ENCODE measurements around the gene CGB7.
"Not testable (repeated sequence)": the region's sequence is repeated elsewhere in the genome, so short reads cannot be mapped to it uniquely, and the experiment has no call there.

CGB7 gene

GRCh38 chr19:49059053-49059452 is 1.5 kb upstream of the CGB7 start:
- Histone ChIP-seq H3K27ac (no peak overlapping the region), H3K4me2 (no peak overlapping the region), H3K36me3 (ENCODE audit: insufficient read depth) (no peaks in the 10 kb centered on the region), H3K4me3 (IDR thresholded peaks at IDR 0.05; ENCODE audit: insufficient read depth, low read depth, low read length) (no peak overlapping the region), H2AFZ (ENCODE audit: low read depth) (no peak overlapping the region), H3K9ac (no peak overlapping the region), H3K4me1 (ENCODE audit: low read depth, poor library complexity, severe bottlenecking) (peaks cover 8% of the 10 kb centered on the region), H4K20me1 (ENCODE audit: insufficient read depth) (no peaks in the 10 kb centered on the region), H3K27me3 (ENCODE audit: insufficient read depth, low read depth) (peaks cover 87% of the 10 kb centered on the region), H3K79me2 (ENCODE audit: insufficient read depth, low read depth) (no peaks in the 10 kb centered on the region)
- TF ChIP-seq, protein P1, sequence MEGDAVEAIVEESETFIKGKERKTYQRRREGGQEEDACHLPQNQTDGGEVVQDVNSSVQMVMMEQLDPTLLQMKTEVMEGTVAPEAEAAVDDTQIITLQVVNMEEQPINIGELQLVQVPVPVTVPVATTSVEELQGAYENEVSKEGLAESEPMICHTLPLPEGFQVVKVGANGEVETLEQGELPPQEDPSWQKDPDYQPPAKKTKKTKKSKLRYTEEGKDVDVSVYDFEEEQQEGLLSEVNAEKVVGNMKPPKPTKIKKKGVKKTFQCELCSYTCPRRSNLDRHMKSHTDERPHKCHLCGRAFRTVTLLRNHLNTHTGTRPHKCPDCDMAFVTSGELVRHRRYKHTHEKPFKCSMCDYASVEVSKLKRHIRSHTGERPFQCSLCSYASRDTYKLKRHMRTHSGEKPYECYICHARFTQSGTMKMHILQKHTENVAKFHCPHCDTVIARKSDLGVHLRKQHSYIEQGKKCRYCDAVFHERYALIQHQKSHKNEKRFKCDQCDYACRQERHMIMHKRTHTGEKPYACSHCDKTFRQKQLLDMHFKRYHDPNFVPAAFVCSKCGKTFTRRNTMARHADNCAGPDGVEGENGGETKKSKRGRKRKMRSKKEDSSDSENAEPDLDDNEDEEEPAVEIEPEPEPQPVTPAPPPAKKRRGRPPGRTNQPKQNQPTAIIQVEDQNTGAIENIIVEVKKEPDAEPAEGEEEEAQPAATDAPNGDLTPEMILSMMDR (conservative IDR thresholded peaks at IDR 0.05; ENCODE audit: low read depth, low read length): no peak

DNA sequence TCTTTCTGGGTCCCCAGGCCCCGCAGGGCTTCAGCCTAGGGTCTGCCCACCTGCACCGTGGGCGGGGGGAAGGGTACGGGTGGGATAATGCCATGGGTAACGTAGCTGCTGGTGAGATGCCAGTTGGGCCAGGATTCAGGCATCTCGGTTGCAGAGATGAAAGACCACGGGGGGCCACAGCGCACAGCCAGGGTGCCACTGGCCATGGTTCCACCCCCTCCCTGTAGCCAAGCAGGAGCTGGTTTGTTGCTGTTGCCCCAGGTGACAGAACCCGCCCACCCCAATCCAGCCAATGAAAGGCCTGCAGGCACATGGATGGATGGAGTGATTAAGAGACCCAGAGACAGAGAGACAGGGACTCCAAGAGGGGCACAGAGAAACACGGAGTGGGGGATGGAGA is 1.0 kb upstream of the CGB7 start:
- Histone ChIP-seq H3K27me3 (ENCODE audit: insufficient read depth, low read depth) (peaks cover 87% of the 10 kb centered on the region), H3K79me2 (ENCODE audit: insufficient read depth, low read depth) (no peaks in the 10 kb centered on the region), H3K4me3 (IDR thresholded peaks at IDR 0.05; ENCODE audit: insufficient read depth, low read depth, low read length) (no peak overlapping the region), H3K36me3 (ENCODE audit: insufficient read depth) (no peaks in the 10 kb centered on the region), H3K27ac (no peak overlapping the region), H4K20me1 (ENCODE audit: insufficient read depth) (no peaks in the 10 kb centered on the region), H3K9ac (no peak overlapping the region), H2AFZ (ENCODE audit: low read depth) (no peak overlapping the region), H3K4me2 (no peak overlapping the region), H3K4me1 (ENCODE audit: low read depth, poor library complexity, severe bottlenecking) (peaks cover 8% of the 10 kb centered on the region)
- TF ChIP-seq, protein P1 (conservative IDR thresholded peaks at IDR 0.05; ENCODE audit: low read depth, low read length): no peak

GRCh38 chr19:49056902-49057596 is 500 bp downstream of the CGB7 start:
- not testable (repeated sequence) for H3K27ac ChIP-seq; H2AFZ ChIP-seq (ENCODE audit: low read depth)
- peak overlapping the region; percentile 98; the same call in 1 of the 2 replicates for H3K4me2 ChIP-seq

GRCh38 chr19:49056101-49056901 is 1.2 kb downstream of the CGB7 start:
- peak overlapping the region; percentile 98 for H2AFZ ChIP-seq (ENCODE audit: low read depth)
- H3K36me3 ChIP-seq (ENCODE audit: insufficient read depth): no peaks in the 10 kb centered on the region
- H3K27ac ChIP-seq: no peak overlapping the region
- peaks cover 84% of the 10 kb centered on the region for H3K27me3 ChIP-seq (ENCODE audit: insufficient read depth, low read depth)
- H4K20me1 ChIP-seq (ENCODE audit: insufficient read depth): no peaks in the 10 kb centered on the region
- TF ChIP-seq, protein P1 (conservative IDR thresholded peaks at IDR 0.05; ENCODE audit: low read depth, low read length): peak; percentile 41; the same call in 1 of the 2 replicates
- H3K79me2 ChIP-seq (ENCODE audit: insufficient read depth, low read depth): no peaks in the 10 kb centered on the region
- peak overlapping the region; percentile 98 for H3K4me2 ChIP-seq
- H3K4me1 ChIP-seq (ENCODE audit: low read depth, poor library complexity, severe bottlenecking): peaks cover 8% of the 10 kb centered on the region
- H3K9ac ChIP-seq: no peak overlapping the region
- no peak overlapping the region for H3K4me3 ChIP-seq (IDR thresholded peaks at IDR 0.05; ENCODE audit: insufficient read depth, low read depth, low read length)

More at GRCh38 chr19:49056902-49057596, 500 bp downstream of the CGB7 start:
- H3K4me1 ChIP-seq (ENCODE audit: low read depth, poor library complexity, severe bottlenecking); H3K9ac ChIP-seq; H3K4me3 ChIP-seq (IDR thresholded peaks at IDR 0.05; ENCODE audit: insufficient read depth, low read depth, low read length); H3K36me3 ChIP-seq (ENCODE audit: insufficient read depth); H4K20me1 ChIP-seq (ENCODE audit: insufficient read depth); H3K79me2 ChIP-seq (ENCODE audit: insufficient read depth, low read depth): not testable (repeated sequence)
- H3K27me3 ChIP-seq (ENCODE audit: insufficient read depth, low read depth): peaks cover 84% of the 10 kb centered on the region

- H3K9ac ChIP-seq; H3K4me3 ChIP-seq (IDR thresholded peaks at IDR 0.05; ENCODE audit: insufficient read depth, low read depth, low read length); H3K4me1 ChIP-seq (ENCODE audit: low read depth, poor library complexity, severe bottlenecking); H2AFZ ChIP-seq (ENCODE audit: low read depth); H3K4me2 ChIP-seq; H3K79me2 ChIP-seq (ENCODE audit: insufficient read depth, low read depth); H4K20me1 ChIP-seq (ENCODE audit: insufficient read depth); H3K36me3 ChIP-seq (ENCODE audit: insufficient read depth); H3K27ac ChIP-seq: not testable (repeated sequence)
- peaks cover 52% of the 10 kb centered on the region for H3K27me3 ChIP-seq (ENCODE audit: insufficient read depth, low read depth)
Observed at GRCh38 chr19:49050376-49051033, 7.0 kb downstream of the CGB7 start.

- not testable (repeated sequence) for H3K4me3 ChIP-seq (IDR thresholded peaks at IDR 0.05; ENCODE audit: insufficient read depth, low read depth, low read length); H3K79me2 ChIP-seq (ENCODE audit: insufficient read depth, low read depth); H3K9ac ChIP-seq; H4K20me1 ChIP-seq (ENCODE audit: insufficient read depth); H3K4me1 ChIP-seq (ENCODE audit: low read depth, poor library complexity, severe bottlenecking); H2AFZ ChIP-seq (ENCODE audit: low read depth); H3K4me2 ChIP-seq; H3K36me3 ChIP-seq (ENCODE audit: insufficient read depth); H3K27ac ChIP-seq
- H3K27me3 ChIP-seq (ENCODE audit: insufficient read depth, low read depth): peaks cover 49% of the 10 kb centered on the region; the same call in 1 of the 2 replicates
Observed at GRCh38 chr19:49049834-49050233, 7.7 kb downstream of the CGB7 start.

GRCh38 chr19:49049011-49049410 is 8.5 kb downstream of the CGB7 start, which contains the start of gene CGB8:
CGB8 (minus strand) TSS chr19:49049111; CDS start chr19:49048739, 372 bp downstream.
- peaks cover 47% of the 10 kb centered on the region; the same call in 1 of the 2 replicates for H3K27me3 ChIP-seq (ENCODE audit: insufficient read depth, low read depth)
- H4K20me1 ChIP-seq (ENCODE audit: insufficient read depth): not testable (repeated sequence)

More at GRCh38 chr19:49049011-49049410, 8.5 kb downstream of the CGB7 start, which contains the start of gene CGB8:
- H3K4me2 ChIP-seq; H3K4me3 ChIP-seq (IDR thresholded peaks at IDR 0.05; ENCODE audit: insufficient read depth, low read depth, low read length); H3K79me2 ChIP-seq (ENCODE audit: insufficient read depth, low read depth); H3K9ac ChIP-seq; H2AFZ ChIP-seq (ENCODE audit: low read depth); H3K4me1 ChIP-seq (ENCODE audit: low read depth, poor library complexity, severe bottlenecking); H3K27ac ChIP-seq; H3K36me3 ChIP-seq (ENCODE audit: insufficient read depth): not testable (repeated sequence)

Measured in KMS-11 (cell line).